MM.1S (cell line): ENCODE results near the gene DEAF1.

Source experiments
- EZH2 ChIP-seq: fragments of 300-600 bp; sonication (generic); optimal IDR thresholded peaks from 2 replicates; pipeline ENCODE3; 2017; ENCODE audit warnings: low read depth, mild to moderate bottlenecking, antibody characterized with exemption, low read length, mixed read lengths
- TF ChIP-seq, protein P1 (sequence below): fragments of 300-600 bp; sonication (generic); IDR thresholded peaks from 2 replicates; pipeline ENCODE4 v1.5.1; 2016; ENCODE audit warnings: antibody characterized with exemption, low read length, mixed read lengths

DNA sequence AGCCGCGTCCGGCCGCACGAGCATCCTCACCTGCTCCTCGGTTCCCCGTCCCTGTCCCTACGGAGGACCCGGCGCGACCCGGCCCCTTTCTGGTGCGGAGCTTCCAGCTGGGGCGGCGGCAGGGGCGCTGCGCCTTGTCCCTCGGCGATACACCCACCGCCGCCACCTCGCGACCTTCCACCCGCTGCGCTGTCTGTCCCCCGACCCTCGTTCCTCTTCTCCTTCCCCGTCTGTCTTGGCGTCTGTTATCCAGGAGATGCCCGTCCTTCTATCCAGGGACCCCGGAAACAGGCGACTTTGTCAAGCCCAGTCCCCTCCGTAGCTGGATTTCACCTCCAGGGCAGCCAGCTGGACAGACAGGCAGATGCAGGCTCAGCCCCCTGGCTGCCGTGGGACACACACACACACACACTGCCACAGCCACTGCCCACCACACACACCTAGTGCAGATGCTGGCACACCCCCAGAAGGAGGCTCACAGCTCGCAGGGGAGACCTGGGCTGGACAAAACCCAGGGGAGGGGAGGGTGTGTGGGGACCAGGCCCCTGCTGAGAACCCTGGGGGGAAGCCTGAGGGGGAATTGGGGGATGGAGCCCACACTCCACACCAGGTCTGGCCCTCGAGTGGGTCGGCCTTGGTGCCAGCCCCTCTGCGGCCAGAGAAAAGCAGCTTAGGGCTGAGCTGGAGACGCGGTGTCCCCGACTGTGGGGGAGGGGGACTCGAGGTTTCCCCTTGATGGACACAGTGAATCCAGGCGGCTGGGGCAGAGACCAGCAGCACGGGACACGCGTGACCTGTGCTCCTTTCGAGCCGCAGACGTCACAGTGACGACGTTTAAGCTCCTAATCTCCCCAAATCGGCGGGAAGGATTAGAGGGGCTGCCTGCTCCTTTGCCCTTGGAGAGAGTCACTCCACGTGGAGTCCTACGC, 57.2 kb downstream of the DEAF1 start:
- TF ChIP-seq, protein P1, sequence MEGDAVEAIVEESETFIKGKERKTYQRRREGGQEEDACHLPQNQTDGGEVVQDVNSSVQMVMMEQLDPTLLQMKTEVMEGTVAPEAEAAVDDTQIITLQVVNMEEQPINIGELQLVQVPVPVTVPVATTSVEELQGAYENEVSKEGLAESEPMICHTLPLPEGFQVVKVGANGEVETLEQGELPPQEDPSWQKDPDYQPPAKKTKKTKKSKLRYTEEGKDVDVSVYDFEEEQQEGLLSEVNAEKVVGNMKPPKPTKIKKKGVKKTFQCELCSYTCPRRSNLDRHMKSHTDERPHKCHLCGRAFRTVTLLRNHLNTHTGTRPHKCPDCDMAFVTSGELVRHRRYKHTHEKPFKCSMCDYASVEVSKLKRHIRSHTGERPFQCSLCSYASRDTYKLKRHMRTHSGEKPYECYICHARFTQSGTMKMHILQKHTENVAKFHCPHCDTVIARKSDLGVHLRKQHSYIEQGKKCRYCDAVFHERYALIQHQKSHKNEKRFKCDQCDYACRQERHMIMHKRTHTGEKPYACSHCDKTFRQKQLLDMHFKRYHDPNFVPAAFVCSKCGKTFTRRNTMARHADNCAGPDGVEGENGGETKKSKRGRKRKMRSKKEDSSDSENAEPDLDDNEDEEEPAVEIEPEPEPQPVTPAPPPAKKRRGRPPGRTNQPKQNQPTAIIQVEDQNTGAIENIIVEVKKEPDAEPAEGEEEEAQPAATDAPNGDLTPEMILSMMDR, result no peak
- no peak for TF ChIP-seq EZH2
